NAMALWA (cell line): ENCODE measurements around the gene OR2S2.
"Not testable (repeated sequence)": the region's sequence is repeated elsewhere in the genome, so short reads cannot be mapped to it uniquely, and the experiment has no call there.

Experiments used
- DNase-seq: peaks from one replicate; pipeline ENCODE4 v3.0.0-alpha.2; 2015; ENCODE audit warnings: low spot score

The OR2S2 gene

GRCh38 chr9:35962126-35962906 is 4.4 kb upstream of the OR2S2 start:
- DNase-seq = no peak

- no peak for DNase-seq
Observed at GRCh38 chr9:35960039-35960655, 2.2 kb upstream of the OR2S2 start.

- DNase-seq = no peak
Observed at GRCh38 chr9:35956651-35957050, 1.3 kb downstream of the OR2S2 start.

GRCh38 chr9:35954942-35955546 is 2.9 kb downstream of the OR2S2 start:
- peak; percentile 84 for DNase-seq

GRCh38 chr9:35952526-35953191 is 5.3 kb downstream of the OR2S2 start:
- no peak for DNase-seq

- DNase-seq = no peak
Observed at GRCh38 chr9:35951736-35952135, 6.2 kb downstream of the OR2S2 start.

GRCh38 chr9:35948901-35949318 is 9.0 kb downstream of the OR2S2 start:
- no peak for DNase-seq

- no peak for DNase-seq
Observed at GRCh38 chr9:35948451-35948850, 9.5 kb downstream of the OR2S2 start.

GRCh38 chr9:35945341-35946018 is 12.5 kb downstream of the OR2S2 start:
- peak; percentile 75 for DNase-seq

GRCh38 chr9:35944841-35945240 is 13.1 kb downstream of the OR2S2 start:
- no peak for DNase-seq

- DNase-seq = no peak
Observed at GRCh38 chr9:35944173-35944572, 13.8 kb downstream of the OR2S2 start.

GRCh38 chr9:35942286-35942685 is 15.7 kb downstream of the OR2S2 start:
- no peak for DNase-seq

- no peak for DNase-seq
Observed at GRCh38 chr9:35940458-35941407, 17.2 kb downstream of the OR2S2 start.

- DNase-seq = no peak
Observed at GRCh38 chr9:35939679-35940250, 18.2 kb downstream of the OR2S2 start.

GRCh38 chr9:35938474-35939356 is 19.2 kb downstream of the OR2S2 start:
- no peak for DNase-seq

- peak; percentile 32 for DNase-seq
Observed at GRCh38 chr9:35937227-35937626, 20.7 kb downstream of the OR2S2 start.

GRCh38 chr9:35935755-35936509 is 22.0 kb downstream of the OR2S2 start:
- no peak for DNase-seq

- DNase-seq = no peak
Observed at GRCh38 chr9:35935261-35935660, 22.7 kb downstream of the OR2S2 start.

- DNase-seq = not testable (repeated sequence)
Observed at GRCh38 chr9:35934069-35934468, 23.9 kb downstream of the OR2S2 start.
